Sigmoid colon (tissue), 7 donors: ENCODE results near the gene RNF223. TPM values are rescaled to one million over a fixed set of nuclear protein-coding genes. Genes with fewer than 3 reads are reported as not detected.
A peak's percentile ranks its signal among the peaks of the same experiment; 100 is the strongest.

Experiments
- DNase-seq: peaks from one replicate; pipeline ENCODE4 v3.0.0-alpha.2; 2019
- H3K27ac ChIP-seq, 4 donors: fragments of 200-600 bp; sonication (generic); one replicate each; pipeline ENCODE4 v1.5.1; 2016 to 2019; ENCODE audit warnings: mild to moderate bottlenecking in 1 of 4
- H3K27me3 ChIP-seq, 3 donors: fragments of 200-600 bp; sonication (generic); one replicate each; pipeline ENCODE4 v1.5.1; 2019; ENCODE audit warnings: mild to moderate bottlenecking in 1 of 3
- H3K36me3 ChIP-seq, 4 donors: fragments of 200-600 bp; sonication (generic); one replicate each; pipeline ENCODE4 v1.5.1; 2016 to 2019
- H3K4me1 ChIP-seq, 4 donors: fragments of 200-600 bp; sonication (generic); one replicate each; pipeline ENCODE4 v1.5.1; 2017 to 2019
- H3K4me3 ChIP-seq, 4 donors: fragments of 200-600 bp; sonication (generic); one replicate each; pipeline ENCODE4 v1.5.1; 2017 to 2019; ENCODE audit warnings: mild to moderate bottlenecking in 2 of 4, moderate library complexity in 1 of 4
- H3K9me3 ChIP-seq, 4 donors: fragments of 200-600 bp in 3 of 4; sonication (generic) in 3 of 4; one replicate each; pipeline versions ENCODE4 v1.5.1 to v1.6.1; 2013 to 2019
- CTCF ChIP-seq, 4 experiments: fragments of 450-650 bp in 3 of 4; fragments of 200-600 bp in 1 of 4; IDR thresholded peaks; one replicate each; pipeline ENCODE4 v1.5.1; 2016 to 2019; ENCODE audit warnings: antibody characterized with exemption in 4 of 4, mild to moderate bottlenecking in 3 of 4, moderate library complexity in 2 of 4
- EP300 ChIP-seq, 4 donors: sonication (generic); formaldehyde crosslinking; IDR thresholded peaks; one replicate each; pipeline ENCODE4 v1.6.1; 2017; ENCODE audit warnings: antibody characterized with exemption in 4 of 4
- POLR2A ChIP-seq, 2 donors: fragments of 450-650 bp; IDR thresholded peaks; one replicate each; pipeline ENCODE4 v1.6.1; 2016; ENCODE audit warnings: antibody characterized with exemption in 2 of 2, mild to moderate bottlenecking in 2 of 2, moderate library complexity in 2 of 2
- POLR2AphosphoS5 ChIP-seq, 4 donors: sonication (generic); formaldehyde crosslinking; IDR thresholded peaks; one replicate each; pipeline ENCODE4 v1.6.1; 2017; ENCODE audit warnings: antibody characterized with exemption in 4 of 4
- WGBS, 2 donors: extraction: QIAGEN DNeasy Blood & Tissue Kit; methylation state at CpG; one replicate each; pipeline ENCODE4 v1.1.7; 2013; 5-methylcytosine and 5-hydroxymethylcytosine counted together
- intact Hi-C: fragments of 100-400 bp; cut with DNase I; formaldehyde crosslinking; loops from one replicate; pipeline ENCODE4 v1.15.1; 2023
- polyA plus RNA-seq, 3 donors: library from polyadenylated mRNA; stranded (reverse); fragments of 200-250 nt; gene quantifications; one replicate each; pipeline ENCODE4 v1.2.3, GENCODE V29; 2013
- total RNA-seq, 4 donors: library from RNA; depleted of rRNA; stranded (reverse); fragments of >200 nt; gene quantifications; one replicate each; pipeline ENCODE4 v1.1.0, GENCODE V29; 2016
- donor health status: healthy with polysubstance abuse.
- donor health status: Bipolar disorder and iron deficiency.
- donor health status: healthy.

RNF223 gene
- total and polyA plus RNA-seq, 7 donors, result 0.60 to 3.7 (median 1.9) TPM; not detected in 4

GRCh38 chr1:1075148-1075935 is 1.2 kb upstream of the RNF223 start:
- DNase-seq, result peak; percentile 66
- Histone ChIP-seq H3K27me3 (peaks cover 10 to 68% (median 39%) of the 10 kb centered on the region in 3 donors), H3K4me1 (peaks cover 0 to 12% (median 12%) of the 10 kb centered on the region in 4 donors)

GRCh38 chr1:1074631-1075147 is 583 bp upstream of the RNF223 start:
- 61 to 81% methylated on average over 14 of the region's 14 CpGs for WGBS, 2 donors
- no peaks in the 10 kb centered on the region for H3K9me3 ChIP-seq
- H3K4me1 ChIP-seq, result peaks cover 0 to 7% (median 6%) of the 10 kb centered on the region in 4 donors
- intact Hi-C loops, result no loop called here
- DNase-seq, result peak; percentile 50
- no peak overlapping the region for H3K4me3 ChIP-seq
- H3K27me3 ChIP-seq, result peaks cover 11 to 68% (median 42%) of the 10 kb centered on the region in 3 donors
- no peak overlapping the region for H3K27ac ChIP-seq
- H3K36me3 ChIP-seq, result no peaks in the 10 kb centered on the region
- TF ChIP-seq POLR2AphosphoS5 (IDR thresholded peaks at IDR 0.05) (no peak), CTCF (IDR thresholded peaks at IDR 0.05) (no peak), EP300 (IDR thresholded peaks at IDR 0.05) (no peak), POLR2A (IDR thresholded peaks at IDR 0.05) (no peak)

More at GRCh38 chr1:1075148-1075935, 1.2 kb upstream of the RNF223 start:
- Histone ChIP-seq H3K36me3 (no peaks in the 10 kb centered on the region), H3K9me3 (no peaks in the 10 kb centered on the region), H3K4me3 (no peak overlapping the region), H3K27ac (no peak overlapping the region)
- intact Hi-C loops, result no loop called here
- TF ChIP-seq POLR2AphosphoS5 (IDR thresholded peaks at IDR 0.05), result no peak
- no peak for TF ChIP-seq CTCF (IDR thresholded peaks at IDR 0.05)
- no peak for TF ChIP-seq EP300 (IDR thresholded peaks at IDR 0.05)
- TF ChIP-seq POLR2A (IDR thresholded peaks at IDR 0.05), result no peak
- 61 to 64% methylated on average over 21 of the region's 21 CpGs for WGBS, 2 donors

- intact Hi-C loops, result no loop called here
- no peak overlapping the region for H3K27ac ChIP-seq
- H3K4me1 ChIP-seq, result peaks cover 0 to 17% (median 15%) of the 10 kb centered on the region in 4 donors
- 72 to 80% methylated on average over 28 of the region's 28 CpGs for WGBS, 2 donors
- no peak for DNase-seq
- TF ChIP-seq CTCF (IDR thresholded peaks at IDR 0.05), result no peak
- TF ChIP-seq EP300 (IDR thresholded peaks at IDR 0.05), result no peak
- no peak for TF ChIP-seq POLR2A (IDR thresholded peaks at IDR 0.05)
- TF ChIP-seq POLR2AphosphoS5 (IDR thresholded peaks at IDR 0.05), result no peak
- no peak overlapping the region for H3K4me3 ChIP-seq
- no peaks in the 10 kb centered on the region for H3K9me3 ChIP-seq
- no peaks in the 10 kb centered on the region for H3K36me3 ChIP-seq
- H3K27me3 ChIP-seq, result peaks cover 24 to 79% (median 58%) of the 10 kb centered on the region in 3 donors
Observed at GRCh38 chr1:1072849-1073742, 1.0 kb downstream of the RNF223 start.

GRCh38 chr1:1072299-1072848 is 1.7 kb downstream of the RNF223 start:
- WGBS, 2 donors, result 85% methylated on average over 21 of the region's 21 CpGs
- intact Hi-C loops, result no loop called here
- Histone ChIP-seq H3K36me3 (no peaks in the 10 kb centered on the region), H3K4me1 (peaks cover 0 to 18% (median 16%) of the 10 kb centered on the region in 4 donors), H3K27me3 (peaks cover 32 to 86% (median 65%) of the 10 kb centered on the region in 3 donors), H3K4me3 (no peak overlapping the region), H3K9me3 (no peaks in the 10 kb centered on the region), H3K27ac (no peak overlapping the region)
- TF ChIP-seq CTCF (IDR thresholded peaks at IDR 0.05), result no peak
- no peak for TF ChIP-seq POLR2A (IDR thresholded peaks at IDR 0.05)
- TF ChIP-seq EP300 (IDR thresholded peaks at IDR 0.05), result no peak
- TF ChIP-seq POLR2AphosphoS5 (IDR thresholded peaks at IDR 0.05), result no peak
- DNase-seq, result no peak
